Measurements from ENCODE around the gene BAIAP3. TPM values are rescaled to one million over a fixed set of nuclear protein-coding genes. Genes with fewer than 3 reads are reported as not detected.
"Not testable (repeated sequence)": the region's sequence is repeated elsewhere in the genome, so short reads cannot be mapped to it uniquely, and the experiment has no call there.

Gene BAIAP3, protein sequence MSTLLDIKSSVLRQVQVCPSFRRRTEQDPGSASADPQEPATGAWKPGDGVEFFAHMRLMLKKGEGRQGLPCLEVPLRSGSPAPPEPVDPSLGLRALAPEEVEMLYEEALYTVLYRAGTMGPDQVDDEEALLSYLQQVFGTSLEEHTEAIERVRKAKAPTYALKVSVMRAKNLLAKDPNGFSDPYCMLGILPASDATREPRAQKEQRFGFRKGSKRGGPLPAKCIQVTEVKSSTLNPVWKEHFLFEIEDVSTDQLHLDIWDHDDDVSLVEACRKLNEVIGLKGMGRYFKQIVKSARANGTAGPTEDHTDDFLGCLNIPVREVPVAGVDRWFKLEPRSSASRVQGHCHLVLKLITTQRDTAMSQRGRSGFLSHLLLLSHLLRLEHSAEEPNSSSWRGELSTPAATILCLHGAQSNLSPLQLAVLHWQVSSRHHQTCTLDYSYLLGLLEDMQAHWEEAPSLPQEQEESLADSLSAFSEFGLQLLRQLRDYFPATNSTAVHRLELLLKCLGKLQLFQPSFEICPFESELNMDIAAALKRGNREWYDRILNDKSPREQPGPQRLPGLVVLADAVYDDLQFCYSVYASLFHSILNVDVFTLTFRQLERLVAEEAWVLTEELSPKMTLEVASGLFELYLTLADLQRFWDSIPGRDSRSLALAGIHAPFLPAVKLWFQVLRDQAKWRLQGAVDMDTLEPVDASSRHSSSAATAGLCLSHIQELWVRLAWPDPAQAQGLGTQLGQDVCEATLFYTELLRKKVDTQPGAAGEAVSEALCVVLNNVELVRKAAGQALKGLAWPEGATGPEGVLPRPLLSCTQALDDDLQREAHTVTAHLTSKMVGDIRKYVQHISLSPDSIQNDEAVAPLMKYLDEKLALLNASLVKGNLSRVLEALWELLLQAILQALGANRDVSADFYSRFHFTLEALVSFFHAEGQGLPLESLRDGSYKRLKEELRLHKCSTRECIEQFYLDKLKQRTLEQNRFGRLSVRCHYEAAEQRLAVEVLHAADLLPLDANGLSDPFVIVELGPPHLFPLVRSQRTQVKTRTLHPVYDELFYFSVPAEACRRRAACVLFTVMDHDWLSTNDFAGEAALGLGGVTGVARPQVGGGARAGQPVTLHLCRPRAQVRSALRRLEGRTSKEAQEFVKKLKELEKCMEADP
- 0.46 and 0.51 TPM in 2 replicates for total RNA-seq (2014; rRNA removed)
- 1.8 TPM for polyA plus RNA-seq (2012)

DNA sequence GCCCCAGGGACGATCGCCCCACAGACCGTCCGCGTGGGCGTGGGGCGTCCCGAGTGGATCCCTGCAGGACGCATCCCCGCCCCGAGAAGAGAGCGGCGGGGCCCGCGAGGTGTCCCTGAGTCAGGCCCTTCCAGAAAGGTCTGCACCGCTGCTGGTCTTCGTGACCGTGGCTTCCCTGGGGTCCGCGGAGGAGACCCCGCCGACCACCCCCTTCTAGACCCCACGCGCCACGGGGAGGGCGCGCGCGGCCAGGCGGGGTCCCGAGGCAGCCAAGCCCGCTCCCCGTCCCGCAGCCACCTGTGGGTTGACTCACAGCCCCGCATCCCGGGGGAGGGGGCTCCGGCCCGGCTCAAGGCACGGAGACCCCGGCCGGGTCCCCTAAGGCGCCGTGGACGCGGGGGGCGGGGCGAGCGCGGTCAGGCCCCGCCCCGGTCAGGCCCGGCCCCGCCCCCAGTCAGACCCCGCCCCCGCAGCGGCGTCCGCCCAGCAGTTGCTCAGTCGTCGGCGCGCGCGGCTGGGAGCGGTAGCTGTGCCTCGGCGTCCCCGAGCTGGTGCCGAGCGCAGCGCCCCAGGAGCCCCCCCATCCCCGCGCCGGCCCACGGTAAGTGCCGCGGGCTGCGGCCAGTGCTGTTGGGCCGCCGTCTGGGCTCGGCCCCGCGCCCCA, at the start of gene BAIAP3:
TSS of gene BAIAP3 (plus strand) at position 497 of the 664 bp plus-strand sequence. CDS start 4,905 bp downstream, outside the sequence.
- no peak for DNase-seq (ENCODE audit: low read depth)

DNA sequence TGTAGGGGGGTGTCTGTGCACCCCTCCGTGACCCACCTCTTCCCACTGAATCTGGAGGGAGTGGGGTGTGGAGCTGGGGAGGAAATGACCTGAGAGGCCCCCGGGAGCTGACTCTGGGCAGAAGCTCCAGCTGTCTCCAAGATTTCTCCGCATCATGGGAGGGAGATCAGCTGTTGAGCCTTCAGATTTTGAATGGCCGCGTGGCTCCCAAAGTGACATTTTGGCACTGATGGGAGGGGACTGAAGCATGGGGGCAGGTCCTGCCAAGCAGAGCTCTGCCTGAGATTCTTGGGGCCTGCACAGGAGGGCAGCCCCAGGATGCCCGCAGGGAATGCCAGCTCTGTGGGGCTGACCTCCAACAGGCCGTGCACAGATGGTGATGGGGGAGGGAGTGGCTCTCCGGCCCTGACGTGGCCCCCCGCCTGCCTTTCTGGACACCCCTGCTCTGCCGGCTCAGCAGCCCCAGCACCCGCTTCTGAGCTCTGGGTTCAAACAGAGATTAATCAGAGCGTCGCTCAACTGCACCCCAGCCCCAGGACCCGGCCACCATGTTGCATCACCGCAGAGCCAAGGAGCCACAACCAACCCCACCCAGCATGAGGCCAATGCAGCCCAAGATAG, 49.3 kb upstream of the BAIAP3 start:
- DNase-seq (ENCODE audit: low read depth): no peak

DNA sequence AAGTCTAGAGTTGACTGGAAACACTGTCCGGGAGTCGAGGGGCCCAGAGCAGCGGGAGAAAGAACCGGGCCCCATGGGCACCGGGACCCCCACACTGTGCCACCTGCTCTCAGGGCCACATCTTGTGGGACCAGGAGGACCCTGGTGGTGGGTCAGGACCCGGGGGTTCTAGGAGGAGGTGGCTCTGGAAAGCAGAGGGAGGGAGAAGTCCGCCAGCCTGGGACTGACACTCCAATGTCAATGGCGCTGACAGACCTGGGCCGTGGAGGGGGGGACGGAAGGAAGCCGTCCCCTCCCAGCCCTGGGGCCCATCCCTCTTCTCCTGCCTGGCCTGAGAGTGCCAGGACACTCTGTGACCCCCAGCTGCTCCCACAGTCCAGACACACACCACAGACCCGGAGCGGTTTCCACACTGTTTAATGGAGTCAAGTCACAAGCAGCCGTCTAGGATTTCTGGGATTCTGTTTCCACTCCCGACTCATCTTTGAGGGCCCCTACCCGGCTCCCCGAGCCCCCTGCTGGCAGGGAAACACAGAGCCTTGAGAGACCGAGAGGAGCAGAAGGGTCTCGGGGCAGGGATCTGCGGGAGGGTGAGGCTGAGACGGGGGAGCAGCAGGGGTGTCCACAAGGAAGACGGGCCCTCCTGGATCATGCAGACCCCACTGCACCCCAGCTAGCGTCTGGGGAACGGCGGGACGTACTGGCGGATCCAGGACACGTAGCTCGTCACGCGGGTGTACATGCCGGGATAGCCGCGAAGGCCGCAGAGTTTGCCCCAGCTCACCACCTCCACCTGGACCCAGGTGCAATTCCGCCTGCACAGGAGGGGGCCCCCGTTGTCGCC, 47.6 kb upstream of the BAIAP3 start:
- DNase-seq (ENCODE audit: low read depth): no peak

DNA sequence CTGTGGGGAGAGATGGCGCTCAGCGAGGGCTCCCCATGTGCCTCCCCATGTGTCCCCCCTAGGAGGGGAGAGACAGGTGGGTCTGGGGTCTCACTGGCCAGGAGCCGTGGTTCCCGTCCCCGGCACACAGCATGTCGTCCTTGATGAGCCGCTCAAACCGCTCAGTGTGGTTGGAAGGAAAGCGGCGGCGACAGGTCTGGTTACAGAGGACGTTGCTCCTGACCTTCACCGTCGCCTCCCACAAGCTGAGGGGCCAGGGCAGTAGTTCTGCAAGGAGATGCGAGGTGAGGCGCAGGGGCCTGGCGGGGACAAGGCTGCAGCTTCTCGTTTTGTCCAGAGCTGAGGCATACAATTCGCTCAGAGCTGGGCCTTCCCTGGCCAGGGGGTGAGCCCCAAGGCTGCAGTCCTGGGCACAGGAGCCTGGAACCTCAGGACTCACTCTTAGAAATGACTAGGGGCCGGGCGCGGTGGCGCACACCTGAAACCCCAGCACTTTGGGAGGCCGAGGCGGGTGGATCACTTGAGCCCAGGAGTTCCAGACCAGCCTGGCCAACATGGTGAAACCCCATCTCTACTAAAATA, 46.8 kb upstream of the BAIAP3 start:
- no peak for DNase-seq (ENCODE audit: low read depth)

DNA sequence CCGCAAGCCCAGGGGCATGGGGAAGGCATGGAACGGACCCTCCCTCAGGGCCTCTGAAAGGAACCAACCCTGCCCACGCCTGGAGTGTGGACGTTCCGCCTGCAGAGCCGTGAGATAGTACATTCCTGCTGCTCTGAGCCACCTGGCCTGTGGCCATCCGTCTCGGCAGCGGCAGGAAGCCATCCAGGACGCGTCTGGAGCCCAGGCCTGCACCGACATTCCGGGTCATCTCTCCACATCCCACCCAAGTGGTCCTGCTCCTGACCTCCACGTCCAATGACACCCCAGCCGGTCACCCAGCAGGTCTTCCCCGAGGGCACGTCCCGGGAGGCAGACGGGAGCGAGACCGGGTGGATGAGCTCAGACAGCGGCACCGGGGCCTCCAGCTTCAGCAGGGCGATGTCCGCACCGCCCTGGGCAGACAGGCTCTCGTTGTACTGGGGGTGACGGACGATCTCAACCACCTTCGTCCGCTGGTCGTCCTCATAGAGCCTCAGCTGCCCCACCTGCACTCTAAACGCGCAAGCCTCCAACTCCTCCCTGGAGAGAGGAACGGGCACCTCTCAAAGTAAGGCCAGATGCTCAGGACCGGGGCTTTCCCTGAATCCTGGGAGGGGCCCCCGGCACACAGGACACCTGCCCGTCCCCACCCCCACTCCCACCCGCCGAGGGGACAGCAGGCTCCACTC, 45.3 kb upstream of the BAIAP3 start:
- DNase-seq (ENCODE audit: low read depth): no peak

DNA sequence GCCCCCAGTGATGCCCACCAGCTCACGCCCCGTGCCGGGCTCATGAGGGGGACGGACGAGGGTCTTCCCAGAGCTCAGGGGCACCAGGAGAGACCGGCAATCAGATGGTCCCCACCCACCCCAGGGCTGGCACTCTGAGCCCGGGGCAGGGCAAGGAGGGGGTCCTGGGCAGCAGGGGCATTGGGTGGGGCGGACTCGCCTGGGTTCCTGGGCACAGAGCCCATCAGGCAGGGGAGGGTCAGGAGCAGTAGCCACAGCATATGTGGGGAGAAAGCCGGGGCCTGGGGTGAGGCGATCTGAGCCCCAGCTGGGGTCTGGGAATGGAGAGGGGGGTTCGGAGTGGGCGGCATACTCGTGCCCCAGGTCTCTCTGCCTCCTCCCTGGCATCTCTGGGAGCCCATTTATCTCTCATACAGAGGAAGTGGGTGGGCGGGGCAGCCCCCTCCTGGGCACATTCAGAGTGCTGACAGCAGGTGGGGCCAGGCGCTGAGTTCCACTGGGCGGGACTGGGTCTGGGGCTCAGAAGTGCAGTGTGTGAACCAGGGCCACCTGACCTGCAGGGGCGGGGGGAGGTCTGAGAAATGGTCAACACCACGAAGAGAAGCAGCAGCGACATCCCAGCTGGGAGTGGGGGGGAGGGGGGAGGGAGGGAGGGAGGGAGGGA, 44.5 kb upstream of the BAIAP3 start:
- DNase-seq (ENCODE audit: low read depth): no peak

DNA sequence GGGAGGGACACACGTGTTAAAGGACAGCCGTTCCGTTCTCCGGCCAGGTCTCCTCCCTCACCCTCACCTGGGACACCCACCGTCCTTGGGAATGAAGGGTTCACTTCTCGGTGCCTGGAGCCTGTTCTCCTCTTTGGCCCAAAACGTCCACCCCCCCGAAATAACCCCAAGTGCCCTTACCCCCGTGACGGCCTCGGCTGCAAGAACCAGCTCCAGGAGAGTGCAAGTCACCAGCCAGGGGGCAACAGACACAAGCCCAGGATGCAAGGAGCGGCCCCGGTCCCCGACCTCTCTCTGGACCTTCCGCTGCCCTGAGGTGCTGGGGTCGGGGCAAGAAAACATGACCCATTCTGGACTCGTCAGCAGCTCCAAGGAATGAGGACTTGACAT, 44.0 kb upstream of the BAIAP3 start:
- DNase-seq (ENCODE audit: low read depth): no peak

DNA sequence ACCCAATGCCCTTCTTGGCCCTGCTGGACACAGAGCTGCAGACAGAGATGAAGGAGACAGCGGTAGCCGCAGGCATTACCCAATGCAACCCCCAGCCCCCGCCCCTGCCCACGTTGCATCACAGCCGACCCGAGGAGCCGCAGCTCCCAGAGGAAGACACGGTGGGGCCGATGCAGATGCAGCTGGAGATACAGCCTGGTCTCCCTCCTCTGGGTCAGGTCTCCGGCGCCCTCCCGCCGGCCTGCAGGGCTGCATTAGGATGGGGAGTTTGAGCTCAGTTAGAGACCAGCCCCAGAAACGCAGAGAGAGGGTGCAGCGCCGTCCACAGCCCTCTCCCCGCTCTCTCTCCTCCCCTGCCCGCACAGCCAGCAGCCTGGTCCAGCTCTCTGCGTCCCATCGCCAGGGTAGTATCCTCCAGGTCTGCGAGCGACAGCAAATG, 43.4 kb upstream of the BAIAP3 start:
- DNase-seq (ENCODE audit: low read depth): no peak

DNA sequence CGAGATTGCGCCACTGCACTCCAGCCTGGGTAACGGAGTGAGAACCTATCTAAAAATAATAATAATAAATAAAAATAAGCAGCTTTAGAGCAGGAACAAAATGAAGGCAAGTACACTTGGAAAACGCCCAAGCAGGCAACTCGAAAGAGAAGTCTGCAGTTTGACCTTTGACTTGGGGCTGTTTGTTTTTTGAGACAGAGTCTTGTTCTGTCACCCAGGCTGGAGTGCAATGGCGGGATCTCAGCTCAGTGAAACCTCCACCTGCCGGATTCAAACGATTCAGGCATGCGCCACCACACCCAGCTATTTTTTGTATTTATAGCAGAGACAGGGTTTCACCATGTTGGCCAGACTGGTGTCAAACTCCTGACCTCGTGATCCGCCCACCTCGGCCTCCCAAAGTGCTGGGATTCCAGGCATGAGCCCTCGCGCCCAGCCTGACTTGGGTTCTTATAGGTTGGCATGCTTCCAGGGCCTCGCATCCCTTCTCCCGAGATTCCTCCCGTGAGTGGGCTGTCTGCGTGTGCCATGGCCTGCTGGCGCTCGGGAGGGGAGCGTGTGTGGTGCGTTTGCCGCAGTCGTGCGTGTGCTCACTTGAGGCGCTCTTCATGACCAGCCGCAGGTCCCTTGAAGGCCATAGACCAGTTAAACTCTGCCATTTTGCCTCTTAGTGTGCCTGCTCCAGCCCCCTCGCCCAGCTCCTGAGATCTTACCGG, 42.4 kb upstream of the BAIAP3 start:
- no peak for DNase-seq (ENCODE audit: low read depth)

DNA sequence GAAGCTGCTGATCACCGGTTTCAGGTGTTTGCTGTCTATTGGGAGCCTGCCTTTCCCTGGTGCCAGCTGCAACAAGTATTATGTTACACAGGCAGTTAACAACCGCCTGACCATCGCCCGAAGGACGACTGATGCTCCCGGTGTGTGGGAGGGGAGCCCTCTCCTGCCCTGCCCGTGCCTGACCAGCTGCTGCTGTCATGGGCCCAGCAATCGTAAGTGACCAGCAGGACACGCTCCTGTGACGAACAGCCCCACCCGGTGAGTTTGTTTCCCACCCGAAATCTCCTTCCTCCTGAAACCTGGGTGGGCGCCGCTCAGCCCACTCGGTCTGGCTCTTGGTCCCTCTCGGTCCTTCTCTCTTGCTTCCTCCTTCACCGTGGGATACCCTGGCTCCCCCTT, 41.9 kb upstream of the BAIAP3 start:
- peak; percentile 23 for DNase-seq (ENCODE audit: low read depth)

DNA sequence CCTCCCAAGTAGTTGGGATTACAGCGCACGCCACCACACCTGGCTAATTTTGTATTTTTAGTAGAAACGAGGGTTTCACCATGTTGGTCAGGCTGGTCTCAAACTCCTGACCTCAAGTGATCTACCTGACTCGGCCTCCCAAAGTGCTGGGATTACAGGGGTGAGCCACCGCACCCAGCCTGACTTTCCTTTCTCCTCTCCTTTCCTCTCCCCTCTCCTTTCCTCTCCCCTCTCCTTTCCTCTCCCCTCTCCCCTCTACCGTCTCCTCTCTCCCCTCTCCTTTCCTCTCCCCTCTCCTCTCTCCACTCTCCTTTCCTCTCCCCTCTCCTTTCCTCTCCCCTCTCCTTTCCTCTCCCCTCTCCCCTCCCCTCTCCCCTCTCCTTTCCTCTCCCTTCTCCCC, 41.2 kb upstream of the BAIAP3 start:
- DNase-seq (ENCODE audit: low read depth): not testable (repeated sequence)

DNA sequence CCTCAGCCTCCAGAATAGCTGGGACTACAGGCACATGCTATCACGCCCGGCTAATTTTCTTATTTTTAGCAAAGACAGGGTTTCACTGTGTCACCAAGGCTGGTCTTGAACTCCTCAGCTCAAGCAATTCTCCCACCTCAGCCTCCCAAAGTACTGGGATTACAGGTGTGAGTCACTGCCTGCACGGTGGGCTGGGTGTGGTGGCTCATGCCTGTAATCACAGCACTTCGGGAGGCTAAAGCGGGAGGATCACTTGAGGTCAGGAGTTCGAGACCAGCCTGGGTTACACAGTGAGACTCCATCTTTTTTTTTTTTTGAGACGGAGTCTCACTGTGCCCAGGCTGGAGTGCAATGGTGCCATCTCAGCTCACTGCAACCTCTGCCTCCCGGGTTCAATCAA, 40.6 kb upstream of the BAIAP3 start:
- DNase-seq (ENCODE audit: low read depth): not testable (repeated sequence)

DNA sequence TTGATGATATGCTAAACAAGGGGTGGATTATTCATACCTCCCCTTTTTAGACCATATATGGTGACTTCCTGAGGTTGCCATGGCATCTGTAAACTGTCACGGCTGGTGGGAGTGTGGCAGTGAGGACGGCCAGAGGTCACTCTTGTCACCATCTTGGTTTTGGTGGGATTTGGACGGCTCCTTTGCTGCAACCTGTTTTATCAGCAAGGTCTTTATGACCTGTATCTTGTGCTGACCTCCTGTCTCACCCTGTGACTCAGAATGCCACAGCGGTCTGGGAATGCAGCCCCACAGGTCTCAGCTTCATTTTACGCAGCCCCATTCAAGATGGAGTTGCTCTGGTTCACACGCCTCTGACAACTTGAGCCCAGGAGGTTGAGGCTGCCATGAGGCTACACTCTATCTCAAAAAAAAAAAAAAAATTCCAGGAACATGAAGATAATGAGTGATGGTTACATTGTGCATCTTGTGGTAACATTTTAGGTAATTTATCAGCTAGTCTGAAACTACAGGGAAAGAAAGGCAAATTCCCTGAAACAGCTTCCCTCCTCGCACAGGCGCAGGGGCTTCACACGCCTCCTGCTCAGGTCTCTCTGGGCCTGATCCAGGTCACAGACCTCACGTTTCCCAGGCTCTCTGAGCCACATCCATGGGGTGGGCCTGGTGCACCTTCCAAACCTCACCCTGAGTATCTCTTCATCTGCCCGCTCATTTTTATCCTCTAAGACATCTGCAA, 39.4 kb upstream of the BAIAP3 start:
- no peak for DNase-seq (ENCODE audit: low read depth)

DNA sequence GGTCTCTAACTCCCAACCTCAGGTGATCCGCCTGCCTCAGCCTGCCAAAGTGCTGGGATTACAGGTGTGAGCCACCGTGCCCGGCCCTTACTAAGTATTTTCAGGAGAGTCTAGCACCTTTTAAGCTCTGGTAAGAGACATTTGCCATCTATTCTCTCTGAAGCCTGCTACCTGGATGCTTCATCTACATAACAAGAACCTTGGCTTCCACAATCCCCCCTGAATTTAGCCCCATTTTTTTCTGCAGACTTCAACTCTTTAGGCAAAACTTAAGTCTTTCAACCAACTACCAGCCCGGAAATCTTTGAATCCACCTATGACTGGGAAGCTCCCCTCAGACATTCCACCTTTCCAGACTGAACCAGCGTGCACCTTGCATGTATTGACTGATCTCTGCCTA, 38.0 kb upstream of the BAIAP3 start:
- no peak for DNase-seq (ENCODE audit: low read depth)

DNA sequence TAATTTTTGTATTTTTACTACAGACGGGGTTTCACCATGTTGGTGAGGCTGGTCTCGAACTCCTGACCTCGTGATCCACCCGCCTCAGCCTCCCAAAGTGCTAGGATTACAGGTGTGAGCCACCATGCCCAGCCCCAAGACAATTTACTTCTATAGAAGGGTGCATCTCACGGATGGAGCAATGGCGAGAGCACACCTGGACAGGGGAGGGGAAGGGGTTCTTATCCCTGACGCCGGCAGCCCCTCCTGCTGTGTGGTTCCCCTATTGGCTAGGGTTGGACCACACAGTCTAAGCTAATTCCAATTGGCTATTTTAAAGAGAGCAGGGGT, 36.8 kb upstream of the BAIAP3 start:
- not testable (repeated sequence) for DNase-seq (ENCODE audit: low read depth)

DNA sequence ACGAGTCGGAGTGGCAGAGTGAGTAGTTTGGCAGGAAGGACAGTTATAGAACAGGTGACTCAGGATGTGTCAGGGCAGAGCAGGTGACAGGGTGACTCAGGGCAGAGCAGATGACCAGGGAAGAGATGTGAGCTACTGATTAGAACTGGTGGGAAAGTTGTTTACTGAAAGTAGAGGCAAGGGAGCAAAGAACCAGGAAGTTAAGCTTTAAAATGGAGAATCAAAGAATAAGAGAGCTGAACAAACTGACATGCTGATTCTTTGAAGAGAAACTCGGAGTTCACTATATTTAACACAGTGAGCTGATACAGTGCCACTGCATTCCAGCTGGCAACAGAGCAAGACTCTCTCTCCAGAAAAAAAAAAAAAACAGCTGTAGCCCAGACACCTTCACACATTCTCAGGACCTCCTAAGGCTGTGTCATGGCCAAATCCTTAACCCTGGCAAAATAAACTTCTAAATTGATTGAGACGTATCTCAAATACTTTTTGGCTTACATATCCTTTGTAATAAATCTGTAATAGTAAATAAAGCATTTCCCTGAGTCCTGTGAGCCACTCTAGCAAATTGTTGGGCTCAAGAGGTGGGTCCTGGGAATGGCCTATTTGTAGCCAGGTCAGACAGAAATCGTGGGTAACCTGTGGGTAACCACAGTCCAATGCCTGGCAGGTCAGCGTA, 36.3 kb upstream of the BAIAP3 start:
- peak; percentile 93 for DNase-seq (ENCODE audit: low read depth)

DNA sequence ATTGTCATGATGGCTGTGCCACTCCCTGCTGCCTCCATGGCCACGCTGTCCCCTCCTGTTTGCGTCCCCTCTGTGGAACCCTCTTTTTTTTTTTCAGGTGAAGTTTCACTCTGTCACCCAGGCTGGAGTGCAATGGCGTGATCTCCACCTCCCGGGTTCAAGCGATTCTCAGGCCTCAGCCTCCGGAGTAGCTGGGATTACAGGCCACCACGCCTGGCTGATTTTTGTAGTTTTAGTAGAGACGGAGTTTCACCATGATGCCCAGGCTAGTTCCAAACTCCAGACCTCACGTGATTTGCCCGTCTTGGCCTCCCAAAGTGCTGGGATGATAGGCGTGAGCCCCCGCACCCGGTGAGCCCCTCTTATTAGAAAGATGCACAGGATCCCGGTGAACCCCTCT, 35.0 kb upstream of the BAIAP3 start:
- DNase-seq (ENCODE audit: low read depth): no peak

All from LHCN-M2 (cell line).